Stimulated activated naive CD8-positive, alpha-beta T cell treated with anti-CD3 and anti-CD28 coated beads, Interleukin-15, amount 100 ng/mL, for 72 hours (primary cell): Measurements from ENCODE around the gene GARIN5A.
A peak's percentile ranks its signal among the peaks of the same experiment; 100 is the strongest.

Source experiments
- ATAC-seq: fragments of 150-1000 bp; cut with Tn5 transposase; 2 replicates; pipeline ENCODE4 v1.10.0; 2021; ENCODE audit warnings: mild to moderate bottlenecking, moderate library complexity
- DNase-seq, 2 donors: peaks; one replicate each; pipeline ENCODE4 v3.0.0; 2021 to 2022
- H3K27ac Mint-ChIP-seq, 2 donors: one replicate each; pipeline ENCODE4 v1.8.0; 2022; ENCODE audit warnings: mild to moderate bottlenecking in 2 of 2, mixed read lengths in 2 of 2, moderate library complexity in 2 of 2
- H3K27me3 Mint-ChIP-seq: one replicate; pipeline ENCODE4 v1.8.0; 2022; ENCODE audit warnings: mixed read lengths
- H3K4me1 Mint-ChIP-seq: one replicate; pipeline ENCODE4 v1.8.0; 2022; ENCODE audit warnings: mild to moderate bottlenecking, mixed read lengths
- H3K4me3 Mint-ChIP-seq, 2 donors: one replicate each; pipeline ENCODE4 v1.8.0; 2022; ENCODE audit warnings: mild to moderate bottlenecking in 2 of 2, mixed read lengths in 2 of 2, moderate library complexity in 1 of 2
- H3K9me3 Mint-ChIP-seq, 2 donors: one replicate each; pipeline ENCODE4 v1.8.0; 2022; ENCODE audit warnings: mixed read lengths in 2 of 2

The GARIN5A gene

GRCh38 chr19:50498219-50499056 lies 21.8 kb upstream of the GARIN5A start:
- Mint-ChIP-seq H3K9me3 (no peaks in the 10 kb centered on the region), H3K4me1 (no peaks in the 10 kb centered on the region), H3K4me3 (no peak overlapping the region), H3K27me3 (no peaks in the 10 kb centered on the region), H3K27ac (no peak overlapping the region)
- ATAC-seq (no peak), DNase-seq (no peak)

DNA sequence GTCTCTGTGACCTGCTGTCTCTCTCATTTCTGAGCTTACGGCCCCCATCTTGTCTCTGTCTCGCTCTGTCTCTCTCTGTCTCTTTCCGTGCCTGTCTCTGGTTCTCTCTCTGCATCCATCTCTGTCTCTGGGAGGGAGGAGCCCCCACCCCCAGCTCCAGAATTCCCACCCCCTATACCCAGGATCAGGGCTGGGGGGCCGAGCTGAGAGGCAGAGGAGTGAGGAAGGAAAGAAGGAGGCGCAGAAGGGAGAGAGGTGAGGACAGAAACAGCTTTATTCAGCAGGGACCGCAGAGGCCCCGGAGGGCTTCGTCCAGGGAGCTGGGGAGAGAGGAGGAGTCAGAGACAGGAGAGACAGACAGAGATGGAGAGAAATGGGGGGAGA lies 20.4 kb upstream of the GARIN5A start:
- Mint-ChIP-seq H3K9me3 (no peaks in the 10 kb centered on the region), H3K27ac (no peak overlapping the region), H3K4me1 (peaks cover 6% of the 10 kb centered on the region), H3K27me3 (no peaks in the 10 kb centered on the region), H3K4me3 (no peak overlapping the region)
- ATAC-seq (no peak), DNase-seq (no peak)

DNA sequence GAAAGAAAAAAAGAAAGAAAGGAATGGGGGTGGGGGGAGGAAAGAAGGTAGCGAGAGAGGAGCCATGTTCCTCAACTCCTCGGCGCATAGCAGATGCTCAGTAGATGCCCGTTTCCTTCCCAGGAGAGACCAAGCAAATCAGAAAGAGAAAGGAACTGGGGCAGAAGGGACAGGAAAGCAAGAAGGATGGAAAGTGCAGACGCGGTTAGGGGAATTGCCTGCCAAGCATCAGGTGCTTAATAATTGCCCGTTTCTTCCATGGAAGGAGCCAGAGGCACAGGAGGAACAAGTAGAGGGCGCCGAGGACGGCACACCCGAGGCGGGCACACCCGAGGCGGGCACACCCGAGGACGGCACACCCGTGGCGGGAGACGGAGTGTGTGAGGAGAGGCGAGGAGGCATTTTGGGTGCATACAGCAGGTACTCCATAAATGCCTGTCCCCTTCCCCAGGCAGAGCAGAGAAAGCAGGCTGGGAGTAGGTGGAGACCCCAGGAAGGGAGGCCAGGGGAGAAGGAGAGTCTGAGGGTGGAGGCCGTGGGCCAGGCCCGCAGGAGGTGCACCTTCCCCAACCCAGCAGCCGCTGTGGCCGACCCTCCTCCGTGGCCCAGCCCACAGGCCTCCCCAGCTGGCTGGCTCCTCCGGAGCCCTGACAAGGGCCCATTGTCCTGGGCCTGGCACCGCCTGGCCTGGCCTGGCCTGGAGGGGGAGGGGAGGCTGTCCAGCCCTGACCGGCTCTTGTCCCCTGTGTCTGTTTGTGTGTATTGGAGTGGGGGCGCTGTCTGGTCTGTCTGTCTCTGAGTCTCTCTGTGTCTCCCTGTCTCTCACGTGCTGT lies 19.8 kb upstream of the GARIN5A start:
- Mint-ChIP-seq H3K4me1 (peaks cover 12% of the 10 kb centered on the region), H3K27me3 (no peaks in the 10 kb centered on the region), H3K9me3 (no peaks in the 10 kb centered on the region), H3K4me3 (no peak overlapping the region), H3K27ac (no peak overlapping the region)
- DNase-seq (no peak), ATAC-seq (no peak)

DNA sequence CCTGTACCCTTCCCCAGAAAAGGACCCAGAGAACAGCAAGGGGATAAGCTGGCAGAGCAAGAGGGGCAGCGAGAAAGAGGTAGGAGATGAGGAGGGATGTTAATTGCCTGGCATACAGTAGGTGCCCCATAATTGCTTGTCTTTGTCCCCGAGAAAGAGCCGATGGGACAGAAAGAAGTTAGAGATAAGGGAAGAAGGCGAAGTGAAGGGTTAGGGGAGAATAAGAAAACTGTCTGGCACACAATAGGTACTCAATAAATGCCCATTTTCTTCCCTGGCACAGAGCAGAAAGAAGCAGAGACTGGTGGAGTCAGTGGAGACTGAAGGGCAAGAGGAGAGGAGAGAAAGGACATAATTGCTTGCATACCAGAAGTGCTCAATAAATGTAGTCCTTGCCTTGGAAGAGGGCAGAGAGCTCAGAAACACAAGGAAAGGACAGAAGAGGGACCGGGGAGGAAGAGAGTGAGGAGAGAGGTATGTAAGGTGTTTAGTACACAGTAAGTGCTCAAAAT lies 18.4 kb upstream of the GARIN5A start:
- no peaks in the 10 kb centered on the region for H3K27me3 Mint-ChIP-seq
- H3K4me3 Mint-ChIP-seq, result no peak overlapping the region
- H3K27ac Mint-ChIP-seq, result peak overlapping the region; percentile 1 to 11
- DNase-seq (no peak), ATAC-seq (no peak)
- peaks cover 22% of the 10 kb centered on the region for H3K4me1 Mint-ChIP-seq
- no peaks in the 10 kb centered on the region for H3K9me3 Mint-ChIP-seq

- Mint-ChIP-seq H3K4me1 (peaks cover 22% of the 10 kb centered on the region), H3K9me3 (no peaks in the 10 kb centered on the region), H3K27ac (no peak overlapping the region), H3K27me3 (no peaks in the 10 kb centered on the region), H3K4me3 (no peak overlapping the region)
- DNase-seq (no peak), ATAC-seq (no peak)
Observed at GRCh38 chr19:50494186-50495019, 17.8 kb upstream of the GARIN5A start.

DNA sequence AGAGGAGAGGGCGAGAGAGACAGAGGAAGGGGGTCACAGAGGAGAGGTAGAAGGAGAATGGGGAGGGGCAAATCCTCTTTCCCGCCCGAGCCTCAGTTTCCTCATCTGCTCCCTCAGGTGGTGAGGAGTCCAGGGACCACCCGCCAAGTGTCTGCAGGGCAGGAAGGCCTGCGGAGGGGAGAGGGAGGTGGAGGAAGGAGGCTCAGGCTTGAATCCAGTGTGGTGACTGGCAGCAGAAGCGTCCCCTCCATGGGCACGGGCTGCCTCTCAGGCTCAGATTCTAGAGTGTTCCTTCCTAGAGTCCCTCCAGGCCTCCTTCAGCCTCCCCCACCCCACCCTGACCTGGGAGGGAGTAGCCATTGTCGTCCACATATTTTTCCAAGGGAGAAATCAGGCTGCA lies 16.5 kb upstream of the GARIN5A start:
- Mint-ChIP-seq H3K4me1 (peaks cover 22% of the 10 kb centered on the region), H3K27me3 (no peaks in the 10 kb centered on the region), H3K27ac (no peak overlapping the region), H3K4me3 (no peak overlapping the region), H3K9me3 (no peaks in the 10 kb centered on the region)
- no peak for ATAC-seq
- no peak for DNase-seq

DNA sequence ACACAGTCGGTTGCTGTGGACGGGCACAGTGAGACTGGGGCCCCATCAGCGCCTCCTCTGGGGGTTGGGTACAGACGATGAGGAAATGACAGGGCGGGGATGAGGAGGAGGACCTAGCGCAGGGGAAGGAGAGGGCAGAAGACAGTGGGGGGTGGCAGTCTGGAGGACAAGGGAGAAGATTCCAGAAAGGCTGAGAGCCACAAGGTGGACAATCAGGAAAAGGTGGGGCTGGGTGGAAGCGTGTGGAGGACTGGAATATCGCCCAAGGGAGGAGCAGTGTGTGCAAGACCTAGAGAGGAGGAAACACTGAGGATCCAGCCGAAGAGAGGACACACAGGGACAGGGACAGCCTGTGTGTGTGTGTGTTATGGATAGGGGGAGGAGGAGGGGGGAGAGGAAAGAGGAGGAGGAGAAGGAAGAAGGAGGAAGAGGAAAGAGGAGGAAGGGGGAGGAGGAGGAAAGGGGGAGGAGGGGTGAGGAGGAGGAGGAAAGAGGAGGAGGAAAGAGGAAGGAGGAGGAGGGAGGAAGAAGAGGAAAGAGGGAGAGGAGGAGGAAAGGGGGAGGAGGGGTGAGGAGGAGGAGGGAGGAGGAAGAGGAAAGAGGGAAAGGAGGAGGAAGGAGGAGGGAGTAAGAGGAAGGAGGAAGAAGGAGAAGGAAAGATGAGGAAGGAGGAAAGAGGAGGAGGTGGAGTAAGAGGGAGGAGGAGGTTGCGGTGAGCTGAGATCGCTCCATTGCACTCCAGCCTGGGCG lies 15.8 kb upstream of the GARIN5A start:
- H3K9me3 Mint-ChIP-seq, result no peaks in the 10 kb centered on the region
- peaks cover 22% of the 10 kb centered on the region for H3K4me1 Mint-ChIP-seq
- H3K27ac Mint-ChIP-seq, result peak overlapping the region; percentile 17 to 38
- H3K27me3 Mint-ChIP-seq, result no peaks in the 10 kb centered on the region
- H3K4me3 Mint-ChIP-seq, result peak overlapping the region; percentile 19 to 33
- DNase-seq (no peak), ATAC-seq (peak; percentile 92)

DNA sequence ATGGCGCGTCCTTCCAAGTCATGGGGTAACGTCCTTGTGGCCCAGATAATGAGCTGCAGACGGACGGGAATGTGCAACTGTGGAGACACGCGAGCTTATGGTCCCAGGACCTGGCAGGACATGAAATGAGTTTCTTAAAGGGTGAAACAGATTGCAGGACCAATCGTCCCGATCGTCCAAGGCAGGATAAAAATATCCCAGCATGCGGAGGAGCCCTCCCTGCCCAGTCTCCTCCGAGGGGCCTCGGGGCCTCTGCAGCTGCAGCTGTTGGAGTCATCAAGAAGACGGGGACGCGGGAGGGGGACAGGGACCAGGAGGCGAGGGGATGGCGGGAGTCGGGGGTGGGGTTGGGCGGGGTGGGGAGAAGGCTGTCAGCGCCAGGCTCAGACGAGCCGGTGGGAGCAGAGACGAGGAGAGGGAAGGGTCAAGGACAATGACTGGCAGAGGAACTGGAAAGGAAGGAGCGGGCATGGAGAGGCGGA lies 14.4 kb upstream of the GARIN5A start:
- no peak overlapping the region for H3K4me3 Mint-ChIP-seq
- H3K27me3 Mint-ChIP-seq, result no peaks in the 10 kb centered on the region
- ATAC-seq (no peak), DNase-seq (no peak)
- peak overlapping the region in 1 of 2 donors; percentile 4 for H3K27ac Mint-ChIP-seq
- H3K4me1 Mint-ChIP-seq, result peaks cover 22% of the 10 kb centered on the region
- H3K9me3 Mint-ChIP-seq, result no peaks in the 10 kb centered on the region

GRCh38 chr19:50490411-50490811 lies 13.8 kb upstream of the GARIN5A start:
- ATAC-seq, result no peak
- no peaks in the 10 kb centered on the region for H3K9me3 Mint-ChIP-seq
- H3K27me3 Mint-ChIP-seq, result no peaks in the 10 kb centered on the region
- no peak overlapping the region for H3K4me3 Mint-ChIP-seq
- H3K27ac Mint-ChIP-seq, result no peak overlapping the region
- DNase-seq, result no peak
- peaks cover 22% of the 10 kb centered on the region for H3K4me1 Mint-ChIP-seq

DNA sequence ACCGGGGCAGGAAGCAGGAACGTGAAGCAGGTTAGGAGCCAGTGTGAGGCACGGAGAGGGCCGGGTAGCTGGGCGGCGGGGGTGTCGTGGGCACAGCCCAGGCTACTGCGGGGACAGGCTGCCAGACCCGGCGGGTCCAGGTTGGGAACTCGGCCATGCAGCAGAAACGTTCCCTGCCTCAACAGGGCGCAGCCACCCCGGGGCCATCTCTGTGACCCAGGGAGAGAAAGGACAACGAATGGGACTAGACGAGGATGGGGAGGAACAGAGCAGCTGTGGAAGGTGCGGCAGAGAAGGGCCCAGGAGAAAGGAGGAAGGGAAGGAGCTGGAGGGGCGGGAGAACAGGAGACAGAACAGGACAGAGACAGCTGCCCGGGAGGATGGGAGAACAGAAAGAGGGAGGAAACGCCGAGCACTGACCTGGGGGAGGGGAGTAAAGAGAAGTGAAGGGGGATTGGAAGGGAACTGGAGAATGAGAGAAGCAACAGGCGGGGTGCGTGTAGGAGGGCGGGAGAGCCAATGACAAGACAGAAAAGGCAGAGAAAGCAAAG lies 12.9 kb upstream of the GARIN5A start:
- ATAC-seq (no peak), DNase-seq (no peak)
- Mint-ChIP-seq H3K4me3 (no peak overlapping the region), H3K9me3 (no peaks in the 10 kb centered on the region), H3K4me1 (peaks cover 22% of the 10 kb centered on the region), H3K27ac (peak overlapping the region in 1 of 2 donors; percentile 3), H3K27me3 (no peaks in the 10 kb centered on the region)

DNA sequence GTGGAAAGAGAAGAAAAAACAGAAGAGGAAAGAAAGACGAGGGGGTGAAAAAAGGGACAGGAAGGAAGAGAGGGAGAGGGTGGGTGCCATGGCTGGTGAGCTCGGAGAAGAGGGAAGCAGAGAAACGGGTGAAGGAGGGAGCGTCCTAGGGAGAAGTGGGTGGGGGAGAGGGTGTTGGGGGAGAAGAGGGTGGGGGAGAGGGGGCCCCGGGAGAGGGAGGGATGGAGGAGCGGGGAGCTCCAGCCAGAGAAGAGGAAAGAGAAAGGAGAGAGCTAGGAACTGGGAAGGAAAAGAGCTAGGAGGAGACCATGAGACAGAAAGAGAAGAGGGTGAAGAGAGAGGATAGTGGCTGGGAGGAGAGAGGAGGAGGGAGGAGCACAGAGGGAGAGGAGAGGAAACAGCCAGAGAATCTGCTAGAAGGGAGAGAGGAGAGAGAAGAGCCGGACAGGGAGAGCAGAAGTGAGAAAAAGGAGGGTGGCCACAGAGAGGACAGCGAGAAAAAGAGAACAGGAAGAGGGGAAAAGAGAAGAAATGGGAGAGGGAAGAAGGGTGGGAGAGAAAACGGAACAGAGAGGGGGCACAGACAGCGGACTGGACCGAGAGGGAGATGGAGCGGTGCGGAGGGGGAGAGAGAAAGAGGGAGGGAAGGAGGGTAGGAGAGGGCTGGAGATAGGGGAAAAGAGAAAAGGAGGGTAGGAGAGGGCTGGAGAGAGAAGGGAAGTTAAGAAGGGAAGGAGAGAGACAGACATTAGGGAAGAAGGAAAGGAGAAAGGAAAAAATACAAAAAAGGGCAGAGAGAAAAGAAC lies 11.9 kb upstream of the GARIN5A start:
- Mint-ChIP-seq H3K4me1 (peaks cover 22% of the 10 kb centered on the region), H3K9me3 (no peaks in the 10 kb centered on the region), H3K27ac (peak overlapping the region; percentile 6 to 35), H3K27me3 (no peaks in the 10 kb centered on the region), H3K4me3 (no peak overlapping the region)
- no peak for ATAC-seq
- no peak for DNase-seq

DNA sequence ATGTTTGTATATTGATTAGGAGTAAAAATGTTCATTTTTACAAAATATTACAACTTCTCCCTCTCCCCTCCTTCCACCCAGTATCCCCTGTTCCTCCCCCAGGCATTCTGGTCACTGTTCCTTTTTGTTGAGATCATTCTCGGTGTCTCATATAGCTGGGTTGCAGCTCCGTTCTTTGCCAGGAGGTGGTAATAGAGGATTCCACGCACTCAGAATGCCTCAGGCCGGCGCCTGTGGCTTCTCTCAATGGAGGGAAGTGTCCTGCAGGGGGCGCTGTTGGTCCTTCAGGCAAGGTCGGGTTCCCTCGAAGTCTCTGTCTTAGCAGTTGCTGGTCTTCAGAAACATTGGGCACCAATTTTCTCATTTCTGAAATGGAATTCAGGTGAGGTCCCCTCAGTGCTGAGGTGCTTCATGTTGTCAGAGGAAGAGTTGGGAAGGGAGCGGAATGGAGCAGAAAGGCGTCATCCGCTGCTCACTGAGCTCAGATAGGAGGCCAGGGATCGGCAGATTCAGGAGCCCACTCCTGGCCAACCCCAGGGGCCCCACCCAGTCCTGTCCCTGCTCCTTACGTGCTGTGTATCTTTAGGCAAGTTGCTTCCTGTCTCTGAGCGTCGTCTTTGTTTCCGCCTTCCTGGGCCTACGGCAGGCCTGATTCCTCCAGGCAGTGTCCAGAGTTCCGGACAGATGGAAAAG lies 10.3 kb upstream of the GARIN5A start:
- H3K27me3 Mint-ChIP-seq, result no peaks in the 10 kb centered on the region
- ATAC-seq, result peak; percentile 57

GRCh38 chr19:50485284-50485955 lies 8.8 kb upstream of the GARIN5A start:
- peak overlapping the region; percentile 56 to 77 for H3K27ac Mint-ChIP-seq
- ATAC-seq (no peak), DNase-seq (no peak)
- peaks cover under 1% of the 10 kb centered on the region for H3K4me1 Mint-ChIP-seq
- H3K4me3 Mint-ChIP-seq, result no peak overlapping the region
- no peaks in the 10 kb centered on the region for H3K27me3 Mint-ChIP-seq
- H3K9me3 Mint-ChIP-seq, result no peaks in the 10 kb centered on the region

More for the DNA sequence above, 10.3 kb upstream of the GARIN5A start:
- Mint-ChIP-seq H3K4me3 (no peak overlapping the region), H3K9me3 (no peaks in the 10 kb centered on the region), H3K4me1 (peaks cover 16% of the 10 kb centered on the region), H3K27ac (no peak overlapping the region)
- DNase-seq, result peak; percentile 44 to 72
